Mucosa of gallbladder (tissue), 1 donor: ENCODE results near the gene CYP2A7. TPM values are rescaled to one million over a fixed set of nuclear protein-coding genes. Genes with fewer than 3 reads are reported as not detected.
"Not testable (repeated sequence)": the region's sequence is repeated elsewhere in the genome, so short reads cannot be mapped to it uniquely, and the experiment has no call there.

Experiments
- DNase-seq: peaks from one replicate; pipeline ENCODE4 v3.0.0-alpha.2; 2020; ENCODE audit warnings: low spot score
- total RNA-seq: library from RNA; stranded (reverse); gene quantifications from one replicate; pipeline ENCODE4 v1.2.1, GENCODE V29; 2021
- donor health status: DM: no; HTN: no; CAD: no.

CYP2A7 gene
- total RNA-seq, 1 donor from 2014 or later = 0.72 TPM

DNA sequence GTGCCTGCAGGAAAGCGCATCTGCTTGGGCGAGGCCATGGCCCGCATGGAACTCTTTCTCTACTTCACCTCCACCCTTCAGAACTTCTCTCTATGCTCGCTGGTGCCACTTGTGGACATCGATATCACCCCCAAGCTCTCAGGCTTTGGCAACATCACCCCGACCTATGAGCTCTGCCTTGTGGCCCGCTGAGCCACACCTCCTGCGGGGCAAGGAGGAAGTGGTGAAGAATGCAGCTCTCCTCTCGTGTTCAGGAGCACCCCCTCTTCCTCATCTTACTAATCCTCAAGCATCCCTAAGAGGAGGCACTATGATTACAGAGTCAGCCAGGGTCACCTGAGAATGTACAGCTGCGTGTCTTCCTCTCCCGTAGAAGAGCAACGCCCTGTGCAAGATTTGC, 17.9 kb upstream of the CYP2A7 start:
- not testable (repeated sequence) for DNase-seq

DNA sequence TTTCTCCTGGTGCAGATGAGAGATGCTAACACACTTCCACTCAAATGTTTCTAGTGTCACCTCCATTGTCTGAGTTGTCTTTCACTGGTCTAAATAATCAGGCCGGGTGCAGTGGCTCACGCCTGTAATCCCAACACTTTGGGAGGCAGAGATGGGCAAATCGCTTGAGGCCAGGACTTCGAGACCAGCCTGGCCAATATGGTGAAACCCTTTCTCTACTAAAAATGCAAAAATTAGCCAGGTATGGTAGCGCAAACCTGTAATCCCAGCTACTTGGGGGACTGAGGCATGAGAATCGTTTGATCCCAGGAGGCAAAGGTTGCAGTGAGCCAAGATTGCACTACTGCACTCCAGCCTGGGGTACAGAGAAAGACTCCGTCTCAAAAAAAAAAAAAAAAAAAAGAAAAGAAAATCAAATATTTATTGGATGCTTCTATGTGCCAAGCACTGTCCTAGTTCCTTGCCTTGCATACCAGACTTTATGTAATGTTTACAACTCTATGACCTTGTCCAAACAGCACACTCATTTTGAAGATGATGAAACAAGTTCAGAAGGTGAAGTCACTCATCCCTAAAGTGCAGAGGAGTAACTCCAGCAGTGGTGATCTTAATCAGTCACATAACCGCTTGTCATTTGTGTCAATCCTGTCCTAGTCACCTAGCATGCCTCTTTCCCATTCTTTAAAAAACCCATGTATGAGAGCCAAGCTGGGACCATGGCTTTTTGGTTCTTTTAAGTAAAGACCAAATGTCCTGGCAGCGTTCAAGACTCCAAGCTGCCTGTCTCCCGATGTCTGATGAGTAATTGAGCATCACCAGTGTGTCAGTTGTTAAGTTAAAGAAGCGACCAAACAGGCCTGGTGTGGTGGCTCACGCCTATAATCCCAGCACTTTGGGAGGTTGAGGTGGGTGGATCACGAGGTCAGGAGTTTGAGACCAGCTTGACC, 15.1 kb upstream of the CYP2A7 start:
- not testable (repeated sequence) for DNase-seq

DNA sequence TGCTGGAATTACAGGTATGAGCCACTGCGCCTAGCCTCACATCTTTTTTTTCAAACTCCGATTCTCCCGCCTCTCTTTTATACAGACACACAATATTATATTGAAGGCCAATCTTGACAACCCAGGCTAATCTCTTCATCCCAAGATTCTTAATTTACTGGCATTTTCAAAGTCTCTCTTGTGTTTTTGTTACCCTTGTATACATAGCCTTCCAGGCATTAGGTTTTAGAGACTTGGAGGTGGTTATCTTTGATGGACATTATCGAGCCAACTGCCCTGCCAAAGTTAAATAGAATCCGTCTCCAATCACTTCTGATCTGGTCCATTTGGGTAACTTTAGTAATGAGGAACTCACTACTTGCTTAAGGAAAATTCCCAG, 14.4 kb upstream of the CYP2A7 start:
- no peak for DNase-seq

DNA sequence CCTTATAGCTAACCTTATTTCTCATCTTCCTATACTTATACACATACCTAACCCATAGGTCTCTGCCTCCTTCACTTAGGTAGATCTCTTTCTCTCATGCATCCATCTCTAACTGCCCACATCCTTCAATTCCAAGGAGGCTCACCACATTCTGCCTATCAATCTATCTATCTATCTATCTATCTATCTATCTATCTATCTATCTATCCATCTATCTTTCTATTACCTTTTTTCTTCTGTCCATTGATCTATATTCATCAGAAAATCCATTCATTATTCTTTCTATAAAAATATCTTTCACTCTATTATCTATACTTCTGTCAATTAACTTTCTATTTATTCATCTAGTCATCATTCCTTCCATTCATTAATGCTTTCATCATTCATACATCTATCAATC, 11.1 kb upstream of the CYP2A7 start:
- no peak for DNase-seq

DNA sequence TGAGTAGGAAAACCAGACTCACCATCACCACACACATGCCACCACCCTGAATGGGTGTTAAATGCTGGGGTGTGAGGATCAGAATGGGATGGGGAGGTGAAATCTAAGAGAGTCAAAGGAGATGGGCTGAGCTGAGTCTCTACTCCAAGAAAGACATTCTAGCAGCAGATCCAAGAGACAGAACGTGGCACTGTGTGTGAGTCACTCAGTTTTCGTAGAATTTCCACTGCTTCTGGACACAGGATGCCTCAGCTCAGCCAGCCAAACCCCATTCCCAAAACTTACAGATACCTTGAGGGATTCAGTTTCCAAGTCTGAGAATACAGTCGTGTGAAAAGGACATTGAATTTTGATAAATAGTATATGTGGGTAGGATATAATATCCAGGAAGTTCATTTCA, 7.3 kb upstream of the CYP2A7 start:
- no peak for DNase-seq

DNA sequence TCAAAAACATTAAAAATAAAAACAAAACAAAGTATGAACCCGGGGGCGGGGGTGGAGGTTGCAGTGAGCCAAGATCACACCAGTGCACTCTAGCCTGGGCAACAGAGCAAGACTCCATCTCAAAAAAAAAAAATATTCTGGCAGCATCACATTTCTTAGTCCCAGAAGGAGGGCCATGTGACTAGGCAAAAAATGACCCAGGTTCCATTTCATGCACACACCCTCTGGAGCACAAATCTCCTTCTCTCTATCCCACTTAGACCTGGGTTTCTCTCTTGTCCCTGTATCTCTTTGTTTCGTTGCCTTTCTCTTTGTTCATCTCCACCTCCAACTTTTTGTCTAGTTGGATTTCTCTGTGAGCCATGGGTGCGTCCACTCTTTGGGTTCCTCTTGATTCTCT, 6.2 kb upstream of the CYP2A7 start:
- no peak for DNase-seq

DNA sequence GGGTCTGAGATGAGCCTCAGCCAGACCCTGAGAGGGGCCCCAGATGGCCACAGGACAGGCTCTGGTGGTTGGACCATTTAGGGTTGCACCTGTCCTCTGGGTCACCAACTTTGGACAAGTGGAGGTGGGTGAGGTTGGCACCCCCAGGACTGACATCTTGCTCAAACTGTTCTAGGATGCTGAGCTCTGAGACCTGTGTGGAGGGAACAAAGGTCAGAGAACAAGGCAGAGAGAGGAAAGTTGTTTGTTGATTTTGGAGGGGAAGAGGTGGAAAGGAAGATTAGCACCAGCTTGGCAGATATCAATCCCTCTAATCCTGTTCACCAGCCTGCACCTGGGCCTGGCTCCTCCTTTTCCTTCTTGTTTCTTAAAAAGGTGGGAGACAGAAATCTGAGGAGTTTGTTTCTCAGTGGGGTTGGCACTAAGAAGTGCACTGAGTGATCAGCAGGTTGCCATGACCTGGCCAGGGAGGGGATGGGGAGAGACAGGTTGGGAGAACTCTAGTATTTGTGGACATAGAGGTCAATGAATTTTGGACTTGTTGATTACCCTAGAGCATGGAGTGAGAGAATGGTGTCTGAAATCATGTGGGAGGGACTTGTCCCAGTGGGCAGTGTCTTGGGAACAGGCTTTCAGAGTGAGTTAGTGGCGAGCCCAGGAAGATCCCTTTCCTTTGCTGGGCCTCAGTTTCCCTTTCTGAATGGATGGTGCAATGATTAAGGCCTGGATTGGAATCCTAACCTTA, 2.3 kb upstream of the CYP2A7 start:
- not testable (repeated sequence) for DNase-seq

DNA sequence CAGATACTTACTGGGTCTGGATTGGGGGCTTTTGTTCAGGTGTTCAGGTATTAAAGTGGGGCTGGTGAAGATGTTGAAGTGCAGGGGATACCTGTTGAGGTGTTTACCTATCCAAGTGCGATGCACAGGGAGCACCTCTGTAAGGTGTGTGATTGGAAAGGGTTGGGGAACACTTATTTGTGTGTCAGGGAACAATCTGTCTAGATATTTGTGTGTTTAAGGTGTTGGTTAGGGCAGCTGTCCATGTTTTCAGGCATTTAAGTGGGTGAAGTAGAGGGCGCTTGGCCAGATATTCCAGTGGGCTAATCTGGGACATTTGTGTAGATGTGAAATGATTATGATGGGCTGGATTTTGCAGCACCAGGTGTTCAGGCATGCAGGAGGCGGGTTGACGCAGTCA, 2.7 kb downstream of the CYP2A7 start:
- DNase-seq = not testable (repeated sequence)

DNA sequence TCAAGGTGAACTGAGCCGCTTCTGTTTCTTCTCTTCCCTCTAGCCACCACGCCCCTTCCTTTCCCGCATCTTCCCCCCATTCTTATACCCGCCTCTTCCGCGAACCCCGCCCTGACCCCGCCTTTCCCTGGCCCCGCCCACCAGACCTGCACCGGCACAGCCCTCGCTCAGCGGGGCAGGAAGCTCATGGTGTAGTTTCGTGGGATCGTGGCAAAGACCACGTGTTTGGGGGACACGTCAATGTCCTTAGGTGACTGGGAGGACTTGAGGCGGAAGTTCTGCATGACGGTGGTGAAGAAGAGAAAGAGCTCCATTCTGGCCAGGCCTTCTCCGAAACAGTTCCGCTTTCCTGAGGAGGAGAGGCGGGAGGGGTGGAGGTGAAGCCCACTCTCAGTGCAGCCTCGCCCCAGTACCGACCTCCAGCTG, 6.5 kb downstream of the CYP2A7 start:
- DNase-seq = peak; percentile 44

DNA sequence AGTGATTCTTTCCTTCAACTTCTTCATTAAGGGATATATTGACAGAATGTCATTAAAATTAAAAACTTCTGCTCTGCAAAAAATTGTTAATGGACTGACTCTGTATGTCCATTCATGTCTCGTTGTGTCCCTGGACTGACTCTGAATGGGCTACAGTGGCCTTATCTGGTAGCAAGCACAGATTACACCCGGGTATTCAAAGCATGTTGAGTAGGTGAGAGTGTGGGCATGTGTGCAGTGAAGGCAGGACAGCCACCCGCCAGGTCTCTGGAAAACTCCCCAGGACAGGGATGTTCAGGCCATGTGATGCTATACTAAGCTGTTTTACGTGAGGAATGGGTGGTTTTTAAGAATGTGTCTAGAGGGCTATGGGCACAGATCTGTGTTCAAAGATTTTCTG, 7.2 kb downstream of the CYP2A7 start:
- not testable (repeated sequence) for DNase-seq

DNA sequence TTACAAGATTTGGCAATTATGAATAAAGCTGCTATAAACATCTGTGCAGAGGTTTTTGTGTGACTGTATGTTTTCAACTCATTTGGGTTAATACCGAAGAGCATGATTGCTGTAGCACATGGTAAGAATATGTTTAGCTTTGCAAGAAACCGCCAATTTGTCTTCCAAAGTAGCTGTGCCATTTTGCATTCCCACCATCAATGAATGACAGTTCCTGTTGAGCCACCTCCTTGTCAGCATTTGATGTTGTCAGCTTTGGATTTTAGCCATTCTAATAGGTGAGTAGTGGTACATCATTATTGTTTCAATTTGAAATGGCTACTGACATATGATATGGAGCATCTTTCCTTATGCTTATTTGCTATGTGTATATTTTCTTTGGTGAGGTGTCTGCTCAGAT, 8.2 kb downstream of the CYP2A7 start:
- not testable (repeated sequence) for DNase-seq

DNA sequence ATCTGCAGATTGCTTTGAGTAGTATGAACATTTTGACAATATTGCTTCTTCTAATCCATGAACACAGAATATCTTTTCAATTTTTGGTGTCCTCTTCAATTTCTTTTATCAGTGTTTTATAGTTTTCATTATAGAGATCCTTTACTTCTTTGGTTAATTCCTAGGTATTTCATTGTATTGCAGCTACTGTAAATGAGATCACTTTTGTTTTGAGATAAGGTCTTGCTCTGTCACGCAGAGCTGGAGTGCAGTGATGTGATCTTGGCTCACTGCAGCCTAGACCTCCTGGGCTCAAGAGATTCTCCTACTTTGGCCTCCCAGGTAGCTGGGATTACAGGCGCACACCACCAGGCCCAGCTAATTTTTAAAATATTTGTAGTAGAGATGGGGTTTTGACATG, 9.8 kb downstream of the CYP2A7 start:
- DNase-seq = no peak

DNA sequence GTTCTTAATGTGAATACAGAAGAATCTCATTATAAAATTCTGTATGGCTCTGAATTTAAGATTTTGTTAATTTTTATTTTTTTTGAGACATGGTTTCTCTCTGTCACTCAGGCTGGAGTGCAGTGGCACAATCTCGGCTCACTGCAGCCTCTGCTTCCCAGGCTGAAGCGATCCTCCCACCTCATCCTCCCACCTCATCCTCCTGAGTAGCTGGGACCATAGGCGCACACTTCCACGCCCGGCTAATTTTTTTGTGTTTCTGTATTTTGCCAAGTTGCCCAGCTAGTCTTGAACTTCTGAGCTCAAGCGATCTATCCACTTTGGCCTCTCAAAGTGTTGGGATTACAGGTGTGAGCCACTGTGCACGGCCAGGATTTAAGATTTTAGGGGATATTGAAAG, 14.3 kb downstream of the CYP2A7 start:
- DNase-seq = no peak

DNA sequence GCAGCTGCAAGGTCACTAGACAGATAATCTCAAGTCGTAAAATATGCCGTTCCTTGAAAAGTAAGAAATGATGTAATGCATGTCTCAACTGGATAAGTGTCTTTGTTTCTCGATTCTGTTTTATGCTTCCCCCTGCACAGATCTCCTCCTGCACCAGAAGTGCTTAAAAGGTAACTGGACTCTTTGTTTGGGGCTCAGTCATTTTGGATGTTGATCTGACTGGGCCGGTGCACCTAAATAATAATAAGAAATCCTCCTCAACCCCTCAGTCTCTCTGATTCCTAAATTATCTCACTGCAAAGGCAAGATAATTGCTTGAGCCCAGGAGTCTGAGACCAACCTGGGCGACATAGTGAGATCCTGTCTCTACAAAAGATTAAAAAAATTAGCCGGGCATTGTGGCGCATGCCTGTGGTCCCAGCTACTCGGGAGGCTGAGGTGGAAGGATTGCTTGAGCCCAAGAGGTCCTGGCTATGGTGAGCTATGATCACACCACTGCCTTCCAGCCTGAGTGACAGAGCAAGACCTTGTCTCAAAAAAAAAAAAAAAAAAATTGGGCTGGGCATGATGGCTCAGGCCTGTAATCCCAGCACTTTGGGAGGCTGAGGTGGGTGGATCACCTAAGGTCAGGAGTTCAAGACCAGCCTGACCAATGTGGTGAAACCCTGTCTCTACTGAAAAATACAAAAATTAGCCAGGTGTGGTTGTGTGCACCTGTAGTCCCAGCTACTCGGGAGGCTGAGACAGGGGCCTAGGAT, 17.1 kb downstream of the CYP2A7 start:
- DNase-seq = not testable (repeated sequence)

DNA sequence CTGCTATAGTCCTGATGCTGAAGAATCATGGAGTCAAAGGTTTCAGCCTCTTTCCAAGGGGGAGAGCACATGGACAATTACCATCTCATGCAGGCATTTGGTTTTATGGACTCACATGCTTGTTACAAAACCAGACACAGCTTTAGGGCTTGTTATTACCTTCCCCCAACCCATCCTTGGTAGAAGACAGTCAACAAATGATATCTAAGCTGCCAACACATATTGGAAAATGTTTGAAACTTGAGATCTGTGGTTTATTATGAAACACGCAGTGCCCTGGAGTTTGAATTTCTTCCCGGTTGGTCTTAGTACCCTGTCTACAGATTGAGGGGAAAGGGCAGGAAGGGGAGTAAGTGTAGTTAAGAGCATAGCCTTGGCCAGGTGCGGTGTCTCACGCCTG, 19.2 kb downstream of the CYP2A7 start:
- no peak for DNase-seq

DNA sequence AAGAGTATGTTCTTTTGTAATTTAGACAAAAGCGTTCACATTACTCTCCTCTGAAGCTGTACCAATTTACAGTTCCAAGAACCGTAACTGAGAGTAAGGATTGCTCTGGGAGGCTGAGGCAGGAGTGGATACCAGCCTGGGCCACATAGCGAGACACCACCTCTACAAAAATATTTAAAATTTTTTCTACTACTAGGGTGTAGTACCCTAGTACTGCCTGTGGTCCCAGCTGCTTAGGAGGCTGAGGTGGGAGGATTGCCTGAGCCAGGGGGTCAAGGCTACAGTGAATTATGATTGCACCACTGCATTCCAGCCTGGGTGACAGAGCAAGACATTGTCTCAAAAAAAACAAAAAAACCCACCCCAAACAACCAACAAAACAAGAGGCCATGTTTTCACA, 19.7 kb downstream of the CYP2A7 start:
- no peak for DNase-seq

DNA sequence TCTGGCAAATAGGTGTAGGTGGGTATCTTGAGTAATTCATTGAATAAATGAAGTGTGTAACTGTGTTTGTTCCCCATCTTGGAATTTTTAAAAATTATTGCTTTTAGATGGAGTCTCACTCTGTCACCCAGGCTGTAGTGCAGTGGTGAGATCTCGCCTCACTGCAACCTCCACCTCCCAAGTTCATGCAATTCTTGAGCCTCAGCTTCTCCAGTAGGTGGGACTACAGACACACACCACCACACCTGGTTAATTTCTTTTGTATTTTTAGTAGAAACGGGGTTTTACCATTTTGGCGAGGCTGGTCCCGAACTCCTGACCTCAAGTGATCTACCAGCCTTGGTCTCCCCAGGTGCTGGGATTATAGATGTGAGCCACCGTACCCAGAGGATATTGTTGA, 23.9 kb downstream of the CYP2A7 start:
- DNase-seq = no peak

DNA sequence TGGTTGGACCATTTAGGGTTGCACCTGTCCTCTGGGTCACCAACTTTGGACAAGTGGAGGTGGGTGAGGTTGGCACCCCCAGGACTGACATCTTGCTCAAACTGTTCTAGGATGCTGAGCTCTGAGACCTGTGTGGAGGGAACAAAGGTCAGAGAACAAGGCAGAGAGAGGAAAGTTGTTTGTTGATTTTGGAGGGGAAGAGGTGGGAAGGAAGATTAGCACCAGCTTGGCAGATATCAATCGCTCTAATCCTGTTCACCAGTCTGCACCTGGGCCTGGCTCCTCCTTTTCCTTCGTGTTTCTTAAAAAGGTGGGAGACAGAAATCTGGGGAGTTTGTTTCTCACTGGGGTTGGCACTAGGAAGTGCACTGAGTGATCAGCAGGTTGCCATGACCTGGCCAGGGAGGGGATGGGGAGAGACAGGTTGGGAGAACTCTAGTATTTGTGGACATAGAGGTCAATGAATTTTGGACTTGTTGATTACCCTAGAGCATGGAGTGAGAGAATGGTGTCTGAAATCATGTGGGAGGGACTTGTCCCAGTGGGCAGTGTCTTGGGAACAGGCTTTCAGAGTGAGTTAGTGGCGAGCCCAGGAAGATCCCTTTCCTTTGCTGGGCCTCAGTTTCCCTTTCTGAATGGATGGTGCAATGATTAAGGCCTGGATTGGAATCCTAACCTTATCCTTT, 29.4 kb downstream of the CYP2A7 start:
- not testable (repeated sequence) for DNase-seq

DNA sequence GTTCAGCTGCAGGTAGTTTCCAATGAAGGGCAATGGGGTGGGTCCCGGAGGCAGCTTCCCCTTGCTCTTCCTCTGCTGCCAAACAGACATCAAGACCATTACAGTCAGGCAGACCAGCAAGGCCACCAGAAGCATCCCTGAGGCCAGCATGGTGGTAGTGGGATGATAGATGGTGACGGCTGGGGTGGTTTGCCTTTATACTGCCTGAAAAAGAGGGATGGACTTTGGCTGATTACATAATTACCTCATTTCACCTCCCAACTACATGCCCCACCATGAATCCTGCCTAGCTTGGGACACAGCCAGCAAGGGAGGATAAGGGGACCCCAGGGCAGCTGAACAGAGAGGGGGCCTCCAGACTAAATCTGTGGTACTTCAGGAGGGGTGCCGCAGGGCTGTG, 31.8 kb downstream of the CYP2A7 start, which contains the start of gene CYP2A6:
Gene CYP2A6, minus strand, starts transcription at position 171 of the 400 bp plus-strand sequence. Its CDS starts 21 bp downstream, at position 150.
- not testable (repeated sequence) for DNase-seq

DNA sequence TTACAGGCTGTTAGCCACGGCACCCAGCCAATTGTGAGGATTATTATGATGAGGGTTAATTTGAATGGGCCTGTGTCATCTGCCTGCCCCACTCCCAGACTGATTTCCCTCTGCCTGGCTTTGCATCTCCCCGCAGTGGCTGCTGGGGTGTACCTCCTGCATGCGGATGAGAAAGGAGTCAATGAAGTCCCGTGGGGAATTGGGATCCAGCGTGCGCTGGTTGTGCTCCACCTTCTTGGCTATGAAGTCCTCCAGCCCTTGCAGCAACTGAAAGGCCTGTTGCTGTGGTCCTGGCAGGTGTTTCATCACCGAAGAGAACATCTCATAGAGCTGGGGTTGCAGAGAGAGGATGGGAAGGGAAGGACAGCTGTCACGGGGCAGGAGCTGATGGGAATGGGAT, 35.3 kb downstream of the CYP2A7 start:
- not testable (repeated sequence) for DNase-seq

DNA sequence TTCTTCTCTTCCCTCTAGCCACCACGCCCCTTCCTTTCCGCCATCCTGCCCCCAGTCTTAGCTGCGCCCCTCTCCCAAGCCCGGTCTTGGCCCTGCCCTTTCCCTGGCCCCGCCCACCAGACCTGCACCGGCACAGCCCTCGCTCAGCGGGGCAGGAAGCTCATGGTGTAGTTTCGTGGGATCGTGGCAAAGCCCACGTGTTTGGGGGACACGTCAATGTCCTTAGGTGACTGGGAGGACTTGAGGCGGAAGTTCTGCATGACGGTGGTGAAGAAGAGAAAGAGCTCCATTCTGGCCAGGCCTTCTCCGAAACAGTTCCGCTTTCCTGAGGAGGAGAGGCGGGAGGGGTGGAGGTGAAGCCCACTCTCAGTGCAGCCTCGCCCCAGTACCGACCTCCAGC, 38.4 kb downstream of the CYP2A7 start:
- not testable (repeated sequence) for DNase-seq
